Endodermal cell (in vitro differentiated cells): ENCODE measurements around the gene KRT15. TPM values are rescaled to one million over a fixed set of nuclear protein-coding genes. Genes with fewer than 3 reads are reported as not detected.

Experiments
- DNase-seq: peaks from one replicate; pipeline ENCODE4 v3.0.0-alpha.2; 2017
- H3K27ac ChIP-seq: 2 replicates; pipeline ENCODE4 v1.5.1; 2013; ENCODE audit warnings: mild to moderate bottlenecking, low read depth, low read length, moderate library complexity
- H3K27me3 ChIP-seq: 2 replicates; pipeline ENCODE4 v1.6.1; 2013; ENCODE audit warnings: mild to moderate bottlenecking, low read length, moderate library complexity; ENCODE audit not compliant: insufficient read depth, control insufficient read depth, poor library complexity, severe bottlenecking
- H3K36me3 ChIP-seq: 2 replicates; pipeline ENCODE4 v1.7.0; 2013; ENCODE audit warnings: mild to moderate bottlenecking, low read length, moderate library complexity; ENCODE audit not compliant: control insufficient read depth, insufficient read depth
- H3K4me1 ChIP-seq: one replicate; pipeline ENCODE4 v1.7.0; 2013; ENCODE audit warnings: low read length; ENCODE audit not compliant: control insufficient read depth, insufficient read depth
- H3K4me3 ChIP-seq: 2 replicates; pipeline ENCODE4 v1.5.1; 2013; ENCODE audit warnings: mild to moderate bottlenecking, low read length, moderate library complexity
- H3K9ac ChIP-seq: 2 replicates; pipeline ENCODE4 v1.6.1; 2013; ENCODE audit warnings: mild to moderate bottlenecking, low read length, moderate library complexity; ENCODE audit not compliant: poor library complexity, severe bottlenecking; ENCODE audit errors: extremely low read depth
- H3K9me3 ChIP-seq: 2 replicates; pipeline ENCODE4 v1.6.1; 2013; ENCODE audit warnings: mild to moderate bottlenecking, low read length, moderate library complexity; ENCODE audit not compliant: control insufficient read depth
- H3K27ac Mint-ChIP-seq: 2 replicates; pipeline ENCODE4 v1.8.0; 2020; ENCODE audit warnings: mixed read lengths
- H3K27me3 Mint-ChIP-seq: 2 replicates; pipeline ENCODE4 v1.8.0; 2021; ENCODE audit warnings: mild to moderate bottlenecking, mixed read lengths; ENCODE audit not compliant: insufficient read depth
- H3K36me3 Mint-ChIP-seq: 2 replicates; pipeline ENCODE4 v1.8.0; 2020; ENCODE audit warnings: low read depth, mixed read lengths
- H3K4me1 Mint-ChIP-seq: 2 replicates; pipeline ENCODE4 v1.8.0; 2020; ENCODE audit warnings: mixed read lengths
- H3K4me3 Mint-ChIP-seq: 2 replicates; pipeline ENCODE4 v1.8.0; 2020; ENCODE audit warnings: mild to moderate bottlenecking, moderate library complexity, mixed read lengths
- H3K9me3 Mint-ChIP-seq: 2 replicates; pipeline ENCODE4 v1.8.0; 2020; ENCODE audit warnings: mild to moderate bottlenecking, mixed read lengths
- WGBS, 2 experiments: methylation state at CpG; one replicate each; pipeline versions ENCODE4 v1.1.5 to v1.1.7; 2013; ENCODE audit warnings: missing lambda C conversion rate in 2 of 2, mixed read lengths in 1 of 2; ENCODE audit not compliant: insufficient coverage in 1 of 2, insufficient read length in 1 of 2; 5-methylcytosine and 5-hydroxymethylcytosine counted together
- total RNA-seq, 2 donors: library from RNA; stranded (reverse); fragmentation: NEBNext Ultra II Directional in 1 of 2; extraction: Animal tissue kit (Norgen Biotek cat#: 25700) in 1 of 2; gene quantifications; 2 replicates in 1 of 2; 3 replicates in 1 of 2; pipeline ENCODE4 v1.2.1, GENCODE V29; 2021
- TF ChIP-seq, protein P1 (sequence below): fragments of 200-600 bp; sonication (generic); conservative IDR thresholded peaks from 2 replicates; pipeline ENCODE4 v1.5.0; 2021; ENCODE audit warnings: antibody characterized with exemption, mild to moderate bottlenecking

Gene KRT15
- total RNA-seq, 2 donors from 2014 or later, result 0.95 to 1.2 TPM

DNA sequence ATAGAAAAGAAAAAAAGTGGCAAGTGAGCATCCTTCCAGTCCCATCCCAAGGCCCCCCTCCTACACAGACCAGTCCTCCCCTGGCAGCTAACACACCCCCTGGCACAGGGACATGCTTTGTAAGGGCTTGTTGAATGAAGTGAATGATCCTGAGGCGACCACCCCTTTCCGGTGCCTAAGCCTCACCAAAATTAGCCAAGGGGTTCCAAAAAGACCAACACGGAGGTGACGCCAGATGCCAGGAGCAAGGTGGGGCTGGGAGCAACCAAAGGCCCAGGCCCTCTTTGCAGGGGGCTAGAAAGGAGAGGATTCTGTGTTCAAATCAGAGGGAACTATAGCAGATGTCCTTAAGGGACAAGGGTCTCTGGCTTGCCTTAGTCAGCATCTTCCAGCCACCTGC lies 43.3 kb downstream of the KRT15 start:
- no peaks in the 10 kb centered on the region for H3K4me1 Mint-ChIP-seq

GRCh38 chr17:41474863-41475262 lies 43.8 kb downstream of the KRT15 start:
- Histone ChIP-seq H3K9ac (no peak overlapping the region), H3K4me1 (no peaks in the 10 kb centered on the region), H3K36me3 (no peaks in the 10 kb centered on the region), H3K9me3 (peaks cover 11% of the 10 kb centered on the region), H3K27ac (no peak overlapping the region), H3K27me3 (no peaks in the 10 kb centered on the region), H3K4me3 (no peak overlapping the region)
- Mint-ChIP-seq H3K9me3 (peaks cover 6% of the 10 kb centered on the region), H3K4me1 (no peaks in the 10 kb centered on the region), H3K36me3 (no peaks in the 10 kb centered on the region), H3K27ac (no peak overlapping the region), H3K27me3 (peaks cover 9% of the 10 kb centered on the region), H3K4me3 (no peak overlapping the region)
- DNase-seq, result no peak
- TF ChIP-seq, protein P1, sequence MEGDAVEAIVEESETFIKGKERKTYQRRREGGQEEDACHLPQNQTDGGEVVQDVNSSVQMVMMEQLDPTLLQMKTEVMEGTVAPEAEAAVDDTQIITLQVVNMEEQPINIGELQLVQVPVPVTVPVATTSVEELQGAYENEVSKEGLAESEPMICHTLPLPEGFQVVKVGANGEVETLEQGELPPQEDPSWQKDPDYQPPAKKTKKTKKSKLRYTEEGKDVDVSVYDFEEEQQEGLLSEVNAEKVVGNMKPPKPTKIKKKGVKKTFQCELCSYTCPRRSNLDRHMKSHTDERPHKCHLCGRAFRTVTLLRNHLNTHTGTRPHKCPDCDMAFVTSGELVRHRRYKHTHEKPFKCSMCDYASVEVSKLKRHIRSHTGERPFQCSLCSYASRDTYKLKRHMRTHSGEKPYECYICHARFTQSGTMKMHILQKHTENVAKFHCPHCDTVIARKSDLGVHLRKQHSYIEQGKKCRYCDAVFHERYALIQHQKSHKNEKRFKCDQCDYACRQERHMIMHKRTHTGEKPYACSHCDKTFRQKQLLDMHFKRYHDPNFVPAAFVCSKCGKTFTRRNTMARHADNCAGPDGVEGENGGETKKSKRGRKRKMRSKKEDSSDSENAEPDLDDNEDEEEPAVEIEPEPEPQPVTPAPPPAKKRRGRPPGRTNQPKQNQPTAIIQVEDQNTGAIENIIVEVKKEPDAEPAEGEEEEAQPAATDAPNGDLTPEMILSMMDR, result no peak
- 92 to 96% methylated on average over 7 to 8 of the region's 8 CpGs for WGBS, 2 experiments

More for the DNA sequence above, 43.3 kb downstream of the KRT15 start:
- Histone ChIP-seq H3K27ac (no peak overlapping the region), H3K9ac (no peak overlapping the region), H3K4me3 (no peak overlapping the region), H3K36me3 (no peaks in the 10 kb centered on the region), H3K9me3 (peaks cover 11% of the 10 kb centered on the region), H3K4me1 (no peaks in the 10 kb centered on the region), H3K27me3 (no peaks in the 10 kb centered on the region)
- H3K9me3 Mint-ChIP-seq, result peaks cover 6% of the 10 kb centered on the region
- no peak for DNase-seq
- H3K4me3 Mint-ChIP-seq, result no peak overlapping the region
- WGBS, 2 experiments, result 98 to 100% methylated on average over 4 of the region's 4 CpGs
- TF ChIP-seq, protein P1, result no peak
- no peak overlapping the region for H3K27ac Mint-ChIP-seq
- H3K27me3 Mint-ChIP-seq, result peaks cover 9% of the 10 kb centered on the region
- no peaks in the 10 kb centered on the region for H3K36me3 Mint-ChIP-seq

GRCh38 chr17:41468346-41468745 lies 50.3 kb downstream of the KRT15 start:
- Histone ChIP-seq H3K4me1 (no peaks in the 10 kb centered on the region), H3K9me3 (peaks cover 11% of the 10 kb centered on the region), H3K27me3 (no peaks in the 10 kb centered on the region), H3K4me3 (no peak overlapping the region), H3K9ac (no peak overlapping the region), H3K27ac (no peak overlapping the region), H3K36me3 (no peaks in the 10 kb centered on the region)
- peaks cover 9% of the 10 kb centered on the region for H3K9me3 Mint-ChIP-seq
- TF ChIP-seq, protein P1, result no peak
- H3K4me3 Mint-ChIP-seq, result no peak overlapping the region
- H3K36me3 Mint-ChIP-seq, result no peaks in the 10 kb centered on the region
- no peak overlapping the region for H3K27ac Mint-ChIP-seq
- no peak for DNase-seq
- H3K27me3 Mint-ChIP-seq, result peaks cover 6% of the 10 kb centered on the region
- no peaks in the 10 kb centered on the region for H3K4me1 Mint-ChIP-seq
